Coronary artery (tissue), 2 donors: ENCODE data around the gene TTBK1.

ENCODE experiments used
- DNase-seq: peaks from one replicate; pipeline ENCODE4 v3.0.0-alpha.2; 2017; ENCODE audit warnings: low spot score
- H3K27ac ChIP-seq, 2 donors: fragments of 200-600 bp; sonication (generic); one replicate each; pipeline ENCODE4 v1.5.1; 2016 to 2019
- H3K4me3 ChIP-seq: fragments of 200-600 bp; sonication (generic); 2 replicates; pipeline ENCODE4 v1.5.1; 2016; ENCODE audit warnings: mild to moderate bottlenecking, moderate library complexity
- TF ChIP-seq, protein P1 (sequence below): fragments of 200-600 bp; sonication (generic); IDR thresholded peaks from one replicate; pipeline ENCODE4 v1.5.1; 2019; ENCODE audit warnings: antibody characterized with exemption

TTBK1 gene

DNA sequence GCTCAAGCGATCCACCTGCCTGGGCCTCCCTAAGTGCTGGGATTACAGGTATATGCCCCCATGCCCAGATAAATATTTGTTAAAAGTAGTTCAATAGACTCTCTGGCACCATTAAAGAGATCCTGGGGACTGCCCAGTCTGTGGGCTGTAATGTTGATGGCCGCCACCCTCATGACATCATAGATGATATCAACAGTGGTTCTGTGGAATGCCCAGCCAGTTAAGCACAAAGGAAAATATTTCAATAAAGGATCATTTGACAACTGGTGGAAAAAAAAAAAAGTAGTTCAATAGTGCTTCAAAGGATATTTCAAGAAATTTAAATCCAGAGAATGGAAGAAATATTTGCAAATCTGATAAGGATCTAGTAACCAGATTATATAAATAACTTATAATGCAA is 66.9 kb downstream of the TTBK1 start:
- Histone ChIP-seq H3K27ac (no peak overlapping the region), H3K4me3 (no peak overlapping the region)
- TF ChIP-seq, protein P1, sequence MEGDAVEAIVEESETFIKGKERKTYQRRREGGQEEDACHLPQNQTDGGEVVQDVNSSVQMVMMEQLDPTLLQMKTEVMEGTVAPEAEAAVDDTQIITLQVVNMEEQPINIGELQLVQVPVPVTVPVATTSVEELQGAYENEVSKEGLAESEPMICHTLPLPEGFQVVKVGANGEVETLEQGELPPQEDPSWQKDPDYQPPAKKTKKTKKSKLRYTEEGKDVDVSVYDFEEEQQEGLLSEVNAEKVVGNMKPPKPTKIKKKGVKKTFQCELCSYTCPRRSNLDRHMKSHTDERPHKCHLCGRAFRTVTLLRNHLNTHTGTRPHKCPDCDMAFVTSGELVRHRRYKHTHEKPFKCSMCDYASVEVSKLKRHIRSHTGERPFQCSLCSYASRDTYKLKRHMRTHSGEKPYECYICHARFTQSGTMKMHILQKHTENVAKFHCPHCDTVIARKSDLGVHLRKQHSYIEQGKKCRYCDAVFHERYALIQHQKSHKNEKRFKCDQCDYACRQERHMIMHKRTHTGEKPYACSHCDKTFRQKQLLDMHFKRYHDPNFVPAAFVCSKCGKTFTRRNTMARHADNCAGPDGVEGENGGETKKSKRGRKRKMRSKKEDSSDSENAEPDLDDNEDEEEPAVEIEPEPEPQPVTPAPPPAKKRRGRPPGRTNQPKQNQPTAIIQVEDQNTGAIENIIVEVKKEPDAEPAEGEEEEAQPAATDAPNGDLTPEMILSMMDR: no peak
- no peak for DNase-seq

DNA sequence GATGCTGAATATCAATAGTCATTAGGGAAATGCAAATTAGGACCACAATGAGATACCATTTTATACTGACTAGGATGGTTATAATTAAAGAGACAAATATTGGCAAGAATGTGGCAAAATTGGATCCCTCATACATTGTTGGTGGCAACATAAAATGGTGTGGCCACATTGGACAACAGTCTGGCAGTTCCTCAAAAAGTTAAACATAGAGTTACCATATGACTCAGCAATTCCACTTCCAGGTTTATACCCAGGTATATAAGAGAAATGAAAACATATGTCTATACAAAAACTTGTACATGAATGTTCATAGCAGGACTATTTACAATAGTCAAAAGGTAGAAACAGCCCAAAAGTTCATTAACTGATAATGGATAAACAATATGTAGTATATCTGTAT is 67.3 kb downstream of the TTBK1 start:
- TF ChIP-seq, protein P1: no peak
- Histone ChIP-seq H3K27ac (no peak overlapping the region), H3K4me3 (no peak overlapping the region)
- DNase-seq: no peak

DNA sequence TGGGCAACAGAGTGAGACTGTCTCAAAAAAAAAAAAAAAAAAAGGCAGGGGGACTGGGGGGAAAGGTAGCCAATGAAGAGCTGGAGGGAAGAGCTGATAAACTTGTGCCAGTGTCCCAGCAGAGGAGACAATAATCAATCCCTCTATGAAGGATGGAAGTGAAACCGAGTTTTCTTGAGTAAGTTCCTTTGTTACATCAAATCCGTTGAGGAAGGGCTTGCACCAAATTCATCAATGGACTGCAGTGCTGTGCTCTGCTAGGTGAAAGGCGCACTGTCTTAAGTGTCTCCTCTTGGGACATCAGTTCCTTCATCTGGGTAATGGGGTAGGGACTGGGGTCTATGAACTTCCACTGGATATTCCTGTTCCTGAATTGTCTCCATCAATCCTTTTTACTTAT is 68.4 kb downstream of the TTBK1 start:
- DNase-seq: no peak
- TF ChIP-seq, protein P1: no peak
- Histone ChIP-seq H3K4me3 (no peak overlapping the region), H3K27ac (no peak overlapping the region)

DNA sequence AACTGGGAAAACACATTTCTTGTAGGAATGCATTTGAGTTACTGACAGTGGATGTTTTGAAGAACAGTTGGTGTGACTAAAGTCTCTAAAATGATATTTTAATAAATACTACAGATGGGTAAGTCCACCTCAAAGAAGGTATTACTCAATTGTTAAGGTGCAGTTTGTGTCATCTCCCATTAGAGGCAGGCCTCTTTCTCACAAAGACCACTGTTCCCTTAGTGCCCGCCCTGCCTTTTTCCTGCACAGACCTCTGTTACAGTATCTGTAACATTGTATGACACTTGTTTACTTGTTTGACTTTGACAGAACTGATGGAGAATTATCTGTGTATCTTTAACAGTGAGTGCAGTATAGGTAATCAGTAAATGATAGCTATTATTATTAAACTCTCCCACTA is 70.5 kb downstream of the TTBK1 start:
- H3K27ac ChIP-seq: no peak overlapping the region
- TF ChIP-seq, protein P1: no peak
- H3K4me3 ChIP-seq: no peak overlapping the region
- DNase-seq: no peak

DNA sequence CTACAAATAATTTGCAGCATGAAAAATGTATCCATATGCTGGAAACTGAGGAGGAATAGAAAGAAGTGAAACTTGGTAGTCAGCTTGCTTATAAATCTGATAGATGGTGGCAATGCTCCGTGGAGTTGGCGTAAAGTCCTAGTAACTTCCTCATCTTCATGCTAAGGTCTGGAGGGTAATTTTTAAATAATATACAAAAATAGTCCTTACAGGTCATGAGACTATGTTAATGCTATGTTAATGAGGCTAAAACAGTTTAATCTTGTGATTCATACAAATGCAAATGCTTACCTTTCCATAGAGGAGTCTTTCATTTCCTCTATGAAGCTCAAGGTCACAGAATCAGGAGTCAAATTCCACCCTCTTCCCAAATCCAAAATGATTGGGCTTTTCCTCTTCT is 74.7 kb downstream of the TTBK1 start:
- no peak for DNase-seq
- TF ChIP-seq, protein P1: no peak
- Histone ChIP-seq H3K4me3 (no peak overlapping the region), H3K27ac (no peak overlapping the region)

DNA sequence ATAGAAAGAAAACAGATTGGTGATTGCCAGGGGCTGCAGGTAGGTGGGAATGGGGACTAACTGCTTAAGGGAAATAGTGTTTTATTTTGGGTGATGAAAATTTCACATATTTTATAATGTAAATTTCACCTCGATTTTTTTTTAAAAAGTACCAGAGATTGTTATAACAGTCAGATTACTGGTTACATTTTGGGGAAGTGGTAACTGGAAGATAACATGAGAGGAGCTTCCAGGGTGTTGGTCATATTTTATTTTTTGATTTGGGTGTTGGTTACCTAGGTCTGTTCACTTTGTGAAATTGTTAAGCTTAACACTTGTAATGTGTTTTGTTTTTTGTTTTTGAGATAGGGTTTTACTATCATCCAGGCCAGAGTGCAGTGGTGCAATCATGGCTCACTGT is 82.6 kb downstream of the TTBK1 start:
- no peak overlapping the region for H3K4me3 ChIP-seq
- no peak overlapping the region for H3K27ac ChIP-seq
- DNase-seq: no peak
- TF ChIP-seq, protein P1: no peak

DNA sequence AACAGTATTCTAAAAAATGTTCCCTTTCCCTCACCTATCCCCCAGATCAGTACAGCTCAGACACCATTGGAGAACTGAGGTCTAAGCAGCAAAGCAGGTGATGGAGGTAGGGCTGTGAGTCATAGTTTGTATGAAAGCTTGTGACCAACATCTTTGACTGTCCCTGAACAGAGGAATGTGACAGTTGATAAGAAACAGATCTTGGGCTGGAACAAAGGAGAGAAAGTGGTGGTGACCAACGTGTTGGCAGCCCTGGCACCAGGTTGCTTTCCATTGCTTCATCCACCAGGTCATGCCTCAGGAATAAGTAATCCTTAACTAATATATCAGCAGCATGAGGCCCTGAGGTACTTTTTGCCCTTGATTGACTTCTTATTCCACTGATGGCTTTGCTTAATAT is 85.2 kb downstream of the TTBK1 start:
- DNase-seq: no peak
- TF ChIP-seq, protein P1: no peak

More for the DNA sequence above, 85.2 kb downstream of the TTBK1 start:
- Histone ChIP-seq H3K27ac (no peak overlapping the region), H3K4me3 (no peak overlapping the region)
